Fibroblast of skin of right biceps (primary cell): ENCODE measurements around the gene RFLNA.
"Not testable (repeated sequence)": the region's sequence is repeated elsewhere in the genome, so short reads cannot be mapped to it uniquely, and the experiment has no call there.

Source experiments
- DNase-seq: peaks from one replicate; pipeline ENCODE4 v3.0.0-alpha.2; 2013

RFLNA gene

DNA sequence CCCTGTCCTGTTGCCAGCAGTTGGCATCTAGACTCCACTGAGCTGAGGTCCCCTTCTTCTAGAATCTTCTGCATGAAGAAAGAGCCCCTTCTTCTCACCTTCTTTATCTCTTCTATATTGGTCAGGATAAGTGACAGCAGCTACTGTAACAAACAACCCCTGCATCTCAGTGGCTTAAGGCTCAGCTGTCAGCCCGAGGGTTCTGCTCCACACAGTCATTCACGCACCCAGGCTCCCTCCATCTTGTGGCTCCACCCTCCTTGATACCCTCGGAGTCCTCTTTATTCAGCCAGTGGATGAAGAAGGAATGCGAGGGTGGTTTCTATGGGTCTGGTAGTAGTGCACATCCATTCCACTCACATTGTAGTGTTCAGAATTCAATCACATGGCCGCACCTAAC is 10.5 kb upstream of the RFLNA start:
- no peak for DNase-seq

DNA sequence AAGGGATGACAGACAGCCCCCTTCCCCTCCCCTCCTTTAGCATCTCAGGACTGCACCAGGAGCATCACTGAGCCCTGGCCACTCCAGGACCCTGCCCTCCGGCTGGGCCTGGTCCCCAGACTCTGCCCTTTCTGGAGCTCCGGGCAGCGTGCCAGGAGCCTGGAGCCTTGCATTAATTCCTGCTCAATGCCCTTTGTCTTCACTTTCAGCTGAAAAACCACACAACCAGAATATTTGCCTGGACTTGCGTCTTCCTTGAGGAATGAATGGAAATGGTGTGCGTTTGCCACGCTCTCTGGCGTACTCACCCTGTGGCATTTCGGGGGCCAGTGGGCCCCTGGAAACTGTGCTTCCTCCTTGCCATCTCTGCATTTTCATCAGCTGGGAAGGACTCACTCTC is 8.5 kb upstream of the RFLNA start:
- DNase-seq: no peak

- DNase-seq: no peak
Measured at GRCh38 chr12:124286971-124287370, 7.9 kb upstream of the RFLNA start.

DNA sequence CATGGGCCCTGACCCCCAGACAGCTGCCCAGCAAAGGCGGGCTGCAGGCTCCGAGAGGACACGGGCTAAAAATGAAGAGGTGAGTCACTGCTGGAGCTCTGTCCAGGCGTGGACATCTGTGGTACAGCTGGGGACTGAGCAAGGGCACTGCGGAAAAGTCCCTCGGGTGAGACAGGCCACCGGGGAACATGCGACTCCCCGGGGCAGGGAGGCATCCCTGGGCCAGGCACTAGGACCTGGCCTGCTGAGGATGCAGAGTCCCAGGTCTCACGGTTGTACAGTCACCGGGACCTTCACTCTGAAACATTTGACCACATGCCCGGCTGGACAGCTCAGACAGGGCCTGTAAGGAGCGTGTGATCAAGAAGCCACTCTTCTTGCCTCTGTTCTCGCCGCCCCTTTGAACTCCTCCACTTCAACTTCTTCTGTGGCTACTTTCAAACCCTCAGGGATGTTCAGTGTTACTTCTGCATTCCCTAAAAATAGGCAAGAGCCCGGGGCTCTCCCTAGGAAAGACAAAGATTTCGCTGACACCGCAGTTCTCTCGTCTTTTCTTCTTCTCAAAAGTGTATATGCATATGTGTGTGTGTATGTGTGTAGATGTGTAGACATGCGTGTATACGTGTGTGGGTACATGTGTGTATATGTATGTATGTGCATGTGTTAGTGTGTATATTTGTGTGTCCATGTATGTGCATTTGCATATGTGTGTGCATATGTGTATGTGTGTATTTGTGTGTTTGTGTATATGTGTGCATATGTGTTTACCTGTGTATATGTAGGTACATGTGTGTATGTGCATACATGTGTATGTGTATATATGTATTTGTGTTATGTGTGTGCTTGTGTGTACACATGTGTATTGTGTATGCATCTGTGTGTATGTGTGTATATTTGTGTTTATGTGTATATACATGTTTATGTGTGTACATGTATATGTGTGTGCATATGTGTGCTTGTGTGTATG is 5.0 kb upstream of the RFLNA start:
- DNase-seq: no peak

DNA sequence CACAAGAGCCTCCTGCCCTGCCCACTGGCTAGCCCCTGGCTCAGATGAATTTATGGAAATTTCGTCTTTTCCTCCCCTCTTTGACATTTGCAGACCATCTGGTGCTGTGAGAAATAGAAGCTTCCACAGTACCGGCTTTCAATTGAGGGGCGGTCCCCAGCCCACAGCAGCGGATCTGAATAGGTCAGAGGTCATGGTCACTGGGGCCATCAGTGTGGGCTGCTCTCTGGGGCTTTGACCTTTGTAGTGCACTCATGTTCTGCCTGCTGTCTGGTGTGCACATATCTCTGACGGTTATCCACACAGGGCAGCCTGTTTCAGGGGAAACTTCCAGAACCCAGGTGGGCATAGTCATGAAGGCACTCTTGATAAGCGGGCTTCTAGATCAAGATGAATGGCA is 2.5 kb upstream of the RFLNA start:
- DNase-seq: no peak

DNA sequence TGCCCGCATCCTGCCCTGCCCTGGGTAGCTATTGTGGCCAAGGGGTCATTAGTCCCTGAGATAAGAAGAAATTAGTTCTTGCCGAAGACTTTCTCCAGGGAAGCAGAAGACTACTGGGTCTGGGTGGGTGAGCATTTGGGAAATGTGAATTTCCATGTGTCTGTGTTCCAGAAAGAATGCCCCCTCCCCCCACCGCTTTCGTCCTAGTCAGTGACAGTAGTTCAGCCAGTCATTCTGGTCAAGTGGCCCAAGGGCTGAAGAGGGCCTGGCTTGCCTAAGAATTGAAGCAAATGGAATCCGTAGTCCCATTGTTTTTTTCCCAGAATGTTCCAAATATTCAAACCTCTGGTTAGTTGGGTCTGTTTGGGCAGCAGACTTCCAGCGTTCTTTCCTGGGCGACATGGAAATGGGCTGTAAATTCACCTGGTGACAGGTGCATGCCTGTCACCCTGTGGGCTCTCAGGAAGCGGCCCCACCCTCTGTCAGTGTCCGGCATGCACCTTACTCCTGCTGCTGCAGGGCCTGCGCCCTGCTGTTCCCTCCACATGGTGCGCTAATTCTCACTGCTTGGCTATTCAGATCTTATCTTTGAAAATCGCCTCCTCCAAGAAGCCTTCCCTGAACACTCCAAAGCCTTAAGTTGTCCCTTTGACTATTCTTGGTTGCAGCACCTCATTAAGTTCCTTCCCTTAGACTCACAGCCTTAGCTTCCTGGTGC is 1.4 kb upstream of the RFLNA start:
- DNase-seq: no peak

DNA sequence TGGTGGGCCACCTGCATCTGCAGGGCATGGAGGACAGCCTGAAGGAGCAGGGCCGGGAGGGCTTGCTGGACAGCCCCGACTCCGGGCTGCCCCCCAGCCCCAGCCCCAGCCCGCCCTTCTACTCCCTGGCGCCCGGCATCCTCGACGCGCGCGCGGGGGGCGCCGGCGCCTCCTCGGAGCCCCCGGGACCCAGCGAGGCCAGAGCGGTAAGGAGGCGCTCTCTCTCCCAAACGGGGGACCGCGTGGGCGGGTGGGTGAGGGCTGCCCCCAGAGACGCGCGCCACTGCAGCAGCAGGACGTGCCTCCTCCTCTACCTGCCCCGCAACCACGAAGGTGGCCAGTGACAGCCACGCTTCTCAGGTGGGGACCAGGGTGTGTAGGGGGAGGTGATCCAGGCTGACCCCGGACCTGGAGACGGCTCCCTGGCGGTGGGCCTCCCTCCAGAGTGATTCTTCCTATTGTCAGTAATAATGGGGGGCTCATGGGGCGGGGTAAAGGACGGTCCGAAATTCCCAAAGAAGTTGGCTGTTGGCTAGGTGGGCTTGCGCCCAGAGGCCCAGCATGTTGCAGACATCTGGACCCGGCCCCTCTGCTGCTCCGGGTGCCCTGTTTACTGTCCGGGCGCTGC is 652 bp downstream of the RFLNA start:
- peak; percentile 15 for DNase-seq

GRCh38 chr12:124296295-124296915 is 1.5 kb downstream of the RFLNA start:
- peak; percentile 27 for DNase-seq

DNA sequence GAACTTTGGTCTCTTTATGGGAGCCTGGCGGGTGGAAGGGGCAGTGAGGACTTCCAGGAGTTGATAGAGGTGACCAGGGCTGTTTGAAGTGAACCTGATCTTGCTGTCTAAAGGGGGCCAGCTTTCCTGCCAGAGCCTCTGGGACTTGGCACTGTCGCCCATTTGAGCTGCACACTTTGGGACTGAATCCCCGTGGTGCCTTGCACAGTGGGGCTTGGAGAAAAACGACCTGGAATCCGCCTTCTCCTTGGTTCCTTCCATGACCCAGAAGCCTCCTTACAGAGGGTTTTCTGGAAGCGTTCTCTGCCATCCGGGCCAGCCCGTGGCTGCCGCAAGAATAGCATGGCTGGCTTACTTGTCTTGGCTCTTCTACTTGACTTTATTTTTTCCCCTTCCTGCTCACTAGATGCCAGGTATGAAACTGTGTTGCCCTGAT is 2.0 kb downstream of the RFLNA start:
- DNase-seq: no peak

DNA sequence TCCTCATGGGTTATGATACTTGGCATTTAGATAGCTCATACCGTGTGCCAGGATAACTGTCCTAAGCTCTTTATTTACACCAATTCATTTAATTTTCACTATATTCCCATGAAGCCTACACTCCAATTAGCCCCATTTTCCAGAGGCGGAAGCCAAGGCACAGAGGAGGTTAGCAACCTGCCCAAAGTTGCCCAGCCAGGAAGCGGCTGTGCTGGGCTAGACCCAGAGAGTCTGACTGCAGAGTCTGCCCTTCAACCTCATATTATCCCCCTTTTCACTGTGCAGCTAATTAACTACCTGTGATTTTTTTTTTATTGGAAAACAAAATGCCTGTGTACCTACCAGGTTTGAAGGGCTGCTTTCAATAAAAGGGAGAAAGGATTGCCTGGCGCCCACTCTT is 2.5 kb downstream of the RFLNA start:
- DNase-seq: no peak

DNA sequence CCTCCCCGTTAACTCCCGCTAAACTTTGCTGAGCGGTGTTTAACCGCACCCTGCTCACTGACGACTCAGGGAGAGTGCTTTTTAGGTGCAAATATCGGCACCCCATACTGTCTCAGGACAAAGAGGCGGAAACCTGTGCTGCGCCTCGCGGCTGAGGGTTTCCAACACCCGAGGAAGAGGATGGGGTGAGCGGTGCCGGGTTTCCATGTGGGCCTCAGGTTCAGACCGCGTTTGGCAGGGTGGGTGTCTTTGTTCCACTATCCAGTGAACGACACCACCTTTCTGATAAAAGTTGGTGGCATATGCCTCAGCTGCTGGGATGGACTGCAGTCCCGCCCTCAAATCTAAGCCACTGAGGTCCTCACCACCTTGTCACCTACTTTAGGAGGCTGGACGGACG is 3.0 kb downstream of the RFLNA start:
- DNase-seq: no peak

DNA sequence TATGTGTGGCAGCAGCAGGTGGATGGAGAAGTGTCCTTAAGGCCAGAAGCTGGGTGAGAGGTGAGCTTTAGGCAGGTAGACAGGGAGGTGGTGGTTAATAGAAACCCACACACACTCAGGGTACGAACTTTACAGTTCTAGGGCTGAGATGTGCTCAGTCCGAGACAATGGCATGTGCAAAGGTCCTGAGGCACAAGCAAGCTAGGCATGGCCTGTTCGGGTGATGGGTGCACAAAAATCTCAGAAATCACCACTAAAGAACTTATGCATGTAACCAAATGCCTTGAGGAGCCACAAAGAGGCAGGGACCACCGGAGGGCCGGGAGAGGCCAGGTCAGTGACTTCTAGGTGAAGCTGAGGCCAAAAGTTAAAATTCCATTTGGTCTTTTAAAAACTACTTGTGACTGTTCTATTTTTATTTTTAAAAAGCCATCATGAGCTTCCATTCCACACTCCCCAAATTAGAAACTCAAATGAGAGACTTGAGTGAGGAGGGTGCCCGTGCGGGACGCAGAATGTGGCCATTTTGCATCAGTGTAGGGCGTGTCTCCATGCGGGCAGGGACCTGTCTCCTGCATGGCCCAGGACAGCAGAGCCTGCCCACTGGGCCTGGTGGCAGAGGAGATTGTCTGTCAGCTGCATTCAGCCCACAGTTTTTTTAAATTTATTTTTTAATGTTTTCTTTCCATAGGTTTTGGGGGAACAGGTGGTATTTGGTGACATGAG is 4.0 kb downstream of the RFLNA start:
- DNase-seq: no peak

- peak; percentile 29 for DNase-seq
Measured at GRCh38 chr12:124299628-124300388, 4.9 kb downstream of the RFLNA start.

DNA sequence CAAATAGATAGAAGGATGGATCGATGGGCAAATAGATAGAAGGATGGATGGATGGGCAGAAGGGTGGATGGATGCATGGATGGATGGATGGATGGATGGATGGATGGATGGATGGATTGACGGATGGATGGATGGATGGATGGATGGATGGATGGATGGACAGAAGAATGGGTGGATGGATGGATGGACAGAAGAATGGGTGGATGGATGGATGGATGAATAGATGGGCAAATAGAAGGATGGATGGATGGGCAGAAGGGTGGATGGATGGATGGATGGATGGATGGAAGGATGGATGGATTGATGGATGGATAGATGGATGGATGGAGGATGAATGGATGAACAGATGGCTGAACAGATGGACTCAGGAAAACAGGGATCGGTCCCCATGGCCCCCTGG is 5.8 kb downstream of the RFLNA start:
- not testable (repeated sequence) for DNase-seq

- no peak for DNase-seq
Measured at GRCh38 chr12:124301084-124301654, 6.3 kb downstream of the RFLNA start.

- no peak for DNase-seq
Measured at GRCh38 chr12:124302241-124302806, 7.4 kb downstream of the RFLNA start.

GRCh38 chr12:124302807-124303578 is 8.1 kb downstream of the RFLNA start:
- no peak for DNase-seq

DNA sequence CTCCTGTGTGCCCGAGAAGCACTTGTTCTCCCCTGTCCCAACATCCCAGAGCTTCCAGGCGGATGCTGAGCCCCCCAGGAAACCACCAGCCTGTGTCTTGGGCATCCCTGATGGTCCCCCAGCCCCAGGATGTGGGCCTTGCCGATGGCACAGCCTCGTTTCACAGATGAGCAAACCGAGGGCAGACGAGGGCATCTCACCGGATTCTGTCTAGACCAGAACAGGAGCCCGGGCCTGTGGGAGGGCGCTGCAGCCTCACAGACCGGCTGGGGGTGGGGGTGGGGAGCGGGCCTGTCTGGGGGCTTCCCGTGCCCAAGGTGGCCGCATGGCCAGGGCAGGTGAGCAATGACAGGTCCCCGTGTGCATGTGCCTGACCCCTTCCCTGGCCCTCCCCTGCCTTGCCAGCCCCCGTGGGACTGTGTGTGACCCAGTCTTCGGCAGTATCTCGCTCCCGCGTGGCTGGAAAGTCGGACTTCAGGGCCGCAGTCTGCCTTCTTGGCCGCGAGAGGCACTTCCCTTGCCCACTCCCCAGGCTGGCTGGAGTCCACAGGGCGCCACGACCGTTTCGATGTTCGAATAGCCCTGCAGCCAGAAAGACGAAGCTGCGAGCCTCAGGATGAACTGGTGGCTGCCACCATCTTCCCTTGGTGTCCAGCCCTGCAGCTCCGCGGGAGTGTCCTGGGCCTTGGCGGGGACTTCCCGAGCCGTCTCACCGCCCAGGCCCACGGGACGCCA is 8.9 kb downstream of the RFLNA start:
- no peak for DNase-seq

DNA sequence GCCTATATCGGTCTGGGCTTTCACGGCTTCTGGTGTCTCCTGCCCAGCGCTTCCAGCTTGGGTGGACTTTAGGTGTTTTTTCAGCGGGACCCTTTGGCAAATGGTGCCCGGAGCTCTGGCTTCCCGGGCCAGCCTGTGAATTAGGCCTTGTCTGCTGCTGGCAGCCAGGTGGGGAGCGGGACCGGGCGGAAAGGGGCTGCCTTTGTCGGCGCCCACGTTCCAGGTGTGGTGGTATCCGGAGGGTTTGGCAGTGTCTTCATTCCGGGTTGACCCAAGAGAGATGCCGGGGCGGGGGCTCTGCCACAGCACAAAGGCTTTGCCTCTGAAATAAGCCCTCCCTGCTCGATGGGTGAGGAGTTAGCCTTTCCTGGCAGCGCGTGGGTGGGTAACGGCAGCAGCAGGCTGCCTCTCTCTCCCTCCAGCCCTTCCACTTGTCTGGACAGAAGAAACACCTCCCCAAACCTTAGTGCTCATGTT is 9.5 kb downstream of the RFLNA start:
- no peak for DNase-seq
